H1 (cell line): ENCODE measurements around the gene NLRC3.

Experiments used
- CHD2 ChIP-seq: IDR thresholded peaks from 2 replicates; pipeline ENCODE4 v1.6.1; 2012; ENCODE audit warnings: low read length, improper control_type of control experiment
- FOSL1 ChIP-seq: IDR thresholded peaks from 2 replicates; pipeline ENCODE4 v1.6.1; 2011; ENCODE audit warnings: mild to moderate bottlenecking, low read depth, low read length, moderate library complexity; ENCODE audit not compliant: insufficient read depth
- POLR2AphosphoS5 ChIP-seq: IDR thresholded peaks from 2 replicates; pipeline ENCODE4 v1.6.1; 2011; ENCODE audit warnings: low read depth, low read length
- TF ChIP-seq, protein P1 (sequence below): IDR thresholded peaks from 2 replicates; pipeline ENCODE4 v1.6.1; 2012; ENCODE audit warnings: inconsistent platforms
- TF ChIP-seq, protein P2 (sequence below), 3 experiments: IDR thresholded peaks; 1 replicate in 2 of 3; 2 replicates in 1 of 3; pipeline versions ENCODE4 v1.5.1 to v1.6.1; 2011; ENCODE audit warnings: low read length in 3 of 3, mild to moderate bottlenecking in 3 of 3, inconsistent platforms in 2 of 3, low read depth in 1 of 3, moderate library complexity in 1 of 3; ENCODE audit not compliant: insufficient read depth in 1 of 3; ENCODE audit errors: control extremely low read depth in 1 of 3

DNA sequence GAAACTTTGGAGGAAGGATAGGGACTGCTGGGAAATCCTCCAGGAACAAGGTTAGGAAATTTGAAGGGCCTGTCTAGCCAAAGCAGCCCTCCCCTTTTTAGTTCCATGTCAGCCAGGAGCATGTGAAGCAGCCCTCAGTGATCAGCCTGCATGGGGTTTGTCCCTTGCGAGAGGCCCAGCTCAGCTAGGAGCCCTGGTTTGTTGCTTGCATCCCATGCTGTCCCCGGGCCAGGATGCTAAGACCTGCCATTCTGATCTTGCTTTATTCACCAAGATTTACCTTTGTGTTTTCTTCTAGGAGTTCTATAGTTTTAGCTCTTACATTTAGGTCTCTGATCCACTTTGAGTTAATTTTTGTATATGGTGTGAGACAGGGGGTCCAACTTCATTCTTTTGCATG lies 48.8 kb downstream of the NLRC3 start:
- no peak for TF ChIP-seq CHD2
- TF ChIP-seq, protein P1, sequence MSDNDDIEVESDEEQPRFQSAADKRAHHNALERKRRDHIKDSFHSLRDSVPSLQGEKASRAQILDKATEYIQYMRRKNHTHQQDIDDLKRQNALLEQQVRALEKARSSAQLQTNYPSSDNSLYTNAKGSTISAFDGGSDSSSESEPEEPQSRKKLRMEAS = no peak
- no peak for TF ChIP-seq POLR2AphosphoS5
- TF ChIP-seq, protein P2, sequence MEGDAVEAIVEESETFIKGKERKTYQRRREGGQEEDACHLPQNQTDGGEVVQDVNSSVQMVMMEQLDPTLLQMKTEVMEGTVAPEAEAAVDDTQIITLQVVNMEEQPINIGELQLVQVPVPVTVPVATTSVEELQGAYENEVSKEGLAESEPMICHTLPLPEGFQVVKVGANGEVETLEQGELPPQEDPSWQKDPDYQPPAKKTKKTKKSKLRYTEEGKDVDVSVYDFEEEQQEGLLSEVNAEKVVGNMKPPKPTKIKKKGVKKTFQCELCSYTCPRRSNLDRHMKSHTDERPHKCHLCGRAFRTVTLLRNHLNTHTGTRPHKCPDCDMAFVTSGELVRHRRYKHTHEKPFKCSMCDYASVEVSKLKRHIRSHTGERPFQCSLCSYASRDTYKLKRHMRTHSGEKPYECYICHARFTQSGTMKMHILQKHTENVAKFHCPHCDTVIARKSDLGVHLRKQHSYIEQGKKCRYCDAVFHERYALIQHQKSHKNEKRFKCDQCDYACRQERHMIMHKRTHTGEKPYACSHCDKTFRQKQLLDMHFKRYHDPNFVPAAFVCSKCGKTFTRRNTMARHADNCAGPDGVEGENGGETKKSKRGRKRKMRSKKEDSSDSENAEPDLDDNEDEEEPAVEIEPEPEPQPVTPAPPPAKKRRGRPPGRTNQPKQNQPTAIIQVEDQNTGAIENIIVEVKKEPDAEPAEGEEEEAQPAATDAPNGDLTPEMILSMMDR (IDR thresholded peaks at IDR 0.05; ENCODE audit: control extremely low read depth in 1 of 3, insufficient read depth in 1 of 3, low read depth in 1 of 3, low read length in 3 of 3) = no peak
- no peak for TF ChIP-seq FOSL1
